ENCODE data around the gene ZBTB7C. TPM values are rescaled to one million over a fixed set of nuclear protein-coding genes. Genes with fewer than 3 reads are reported as not detected.

ZBTB7C gene
- total and polyA plus RNA-seq, 2 of the 4 experiments (the other 2 are of a cell fraction): not detected

DNA sequence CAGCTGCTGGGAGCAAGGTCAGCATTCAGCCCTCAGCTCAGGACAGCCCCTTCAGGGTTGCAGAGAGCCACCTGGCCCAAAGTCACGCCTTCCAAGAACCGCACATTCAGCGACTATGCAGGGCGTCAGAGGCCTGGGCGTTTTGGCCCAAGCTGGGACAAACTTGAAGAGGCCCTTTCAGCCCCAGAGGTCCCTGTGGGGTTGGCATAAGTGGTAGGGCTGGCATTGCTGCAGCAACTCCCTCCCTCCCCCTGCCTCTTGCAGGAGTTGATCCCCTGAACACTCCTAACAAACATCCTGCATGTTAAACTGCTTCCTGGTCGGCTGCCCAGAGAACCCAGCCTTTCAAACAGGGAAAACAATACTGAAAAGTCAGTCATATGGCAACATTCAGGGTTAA is 285.9 kb downstream of the ZBTB7C start:
- H4K8ac ChIP-seq (ENCODE audit: low read depth in 2 of 2, low read length in 2 of 2): no peak overlapping the region
- H2AK9ac ChIP-seq (replicated peaks; ENCODE audit: low read depth, low read length, poor library complexity): no peak overlapping the region
- H3K79me1 ChIP-seq (ENCODE audit: low read depth in 1 of 2, low read length in 2 of 2): no peaks in the 10 kb centered on the region
- no peak overlapping the region for H3K4me2 ChIP-seq (ENCODE audit: low read depth, low read length)
- H2BK15ac ChIP-seq (ENCODE audit: low read depth, low read length): no peak overlapping the region
- no CpG with 5 or more reads among the region's 6 CpGs for WGBS, 2 experiments (ENCODE audit: extremely low coverage in 2 of 2, insufficient read length in 1 of 2)
- no peak overlapping the region for H2AK5ac ChIP-seq (ENCODE audit: low read depth, low read length)
- POLR2A ChIA-PET (ENCODE audit: unreplicated experiment): no interaction called here
- H3K14ac ChIP-seq (replicated peaks; ENCODE audit: low read depth, low read length): no peak overlapping the region
- no peak overlapping the region for H3K18ac ChIP-seq (ENCODE audit: low read depth, low read length)
- H3K27me3 ChIP-seq (ENCODE audit: control insufficient read depth, insufficient read depth, low read length): peaks cover 6% of the 10 kb centered on the region
- DNase-seq (no peak), ATAC-seq (ENCODE audit: low read depth) (no peak)
- no peak overlapping the region for H3K9ac ChIP-seq (ENCODE audit: low read depth, low read length)
- intact Hi-C loops (cut with micrococcal nuclease): no loop called here
- TF ChIP-seq NFE2L2 (IDR thresholded peaks at IDR 0.05; ENCODE audit: low read depth, low read length) (no peak), FOS (IDR thresholded peaks at IDR 0.05; ENCODE audit: low read depth, low read length) (no peak), CHD1 (IDR thresholded peaks at IDR 0.05; ENCODE audit: low read depth, low read length) (no peak), RCOR1 (IDR thresholded peaks at IDR 0.05; ENCODE audit: insufficient replicate concordance, low read length) (no peak), RAD21 (IDR thresholded peaks at IDR 0.05; ENCODE audit: low read length) (no peak), BHLHE40 (IDR thresholded peaks at IDR 0.05; ENCODE audit: low read depth, low read length) (no peak), MAFK (IDR thresholded peaks at IDR 0.05; ENCODE audit: low read depth, low read length) (no peak), CEBPB (IDR thresholded peaks at IDR 0.05; ENCODE audit: low read depth, low read length) (no peak), POLR2A (IDR thresholded peaks at IDR 0.05; ENCODE audit: low read depth, low read length) (no peak), RFX5 (IDR thresholded peaks at IDR 0.05; ENCODE audit: low read depth, low read length) (no peak)
- TF ChIP-seq, protein P1, sequence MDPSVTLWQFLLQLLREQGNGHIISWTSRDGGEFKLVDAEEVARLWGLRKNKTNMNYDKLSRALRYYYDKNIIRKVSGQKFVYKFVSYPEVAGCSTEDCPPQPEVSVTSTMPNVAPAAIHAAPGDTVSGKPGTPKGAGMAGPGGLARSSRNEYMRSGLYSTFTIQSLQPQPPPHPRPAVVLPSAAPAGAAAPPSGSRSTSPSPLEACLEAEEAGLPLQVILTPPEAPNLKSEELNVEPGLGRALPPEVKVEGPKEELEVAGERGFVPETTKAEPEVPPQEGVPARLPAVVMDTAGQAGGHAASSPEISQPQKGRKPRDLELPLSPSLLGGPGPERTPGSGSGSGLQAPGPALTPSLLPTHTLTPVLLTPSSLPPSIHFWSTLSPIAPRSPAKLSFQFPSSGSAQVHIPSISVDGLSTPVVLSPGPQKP (IDR thresholded peaks at IDR 0.05; ENCODE audit: borderline replicate concordance, low read depth, low read length): no peak
- no peak overlapping the region for H3K56ac ChIP-seq (ENCODE audit: extremely low read depth, insufficient read depth, low read length)
- BruUV-seq (replicated peaks): no TSS peak
- H3K4me3 ChIP-seq (ENCODE audit: insufficient read depth, low read depth, low read length): no peak overlapping the region
- no peak overlapping the region for H2AFZ ChIP-seq (replicated peaks; ENCODE audit: low read length, poor library complexity)
- no peak overlapping the region for H4K5ac ChIP-seq (ENCODE audit: low read depth, low read length)
- no peaks in the 10 kb centered on the region for H3K9me1 ChIP-seq (ENCODE audit: insufficient read depth, low read length)
- H2BK20ac ChIP-seq (ENCODE audit: low read depth, low read length): no peak overlapping the region
- in situ Hi-C loops (cut with MboI; ENCODE audit: low sequenced_read_pairs): no loop called here
- CTCF ChIA-PET: interaction anchor here (0.6 kb wide), 1 partner anchor 409 kb away, joined by 3 read pairs; no protein-coding TSS in a partner anchor
- H3K4ac ChIP-seq (ENCODE audit: low read depth, low read length): no peak overlapping the region
- no peaks in the 10 kb centered on the region for H3K4me1 ChIP-seq (ENCODE audit: control insufficient read depth, insufficient read depth, low read length)
- dilution Hi-C loops (cut with HindIII; ENCODE audit: low sequenced_read_pairs, unreplicated experiment): no loop called here
- no peak overlapping the region for H4K91ac ChIP-seq (ENCODE audit: insufficient read depth, low read depth, low read length)
- no peak overlapping the region for H2BK5ac ChIP-seq (ENCODE audit: low read depth, low read length, poor library complexity, severe bottlenecking)
- H4K20me1 ChIP-seq (ENCODE audit: insufficient read depth, low read length): no peaks in the 10 kb centered on the region
- H2BK120ac ChIP-seq (ENCODE audit: low read depth, low read length): no peak overlapping the region
- no peaks in the 10 kb centered on the region for H3K36me3 ChIP-seq (ENCODE audit: control insufficient read depth, insufficient read depth, low read length)
- no peaks in the 10 kb centered on the region for H3K9me3 ChIP-seq (ENCODE audit: control insufficient read depth, insufficient read depth, low read length)
- no peak overlapping the region for H3K23ac ChIP-seq (ENCODE audit: low read depth, low read length)
- no peak overlapping the region for H3K27ac ChIP-seq (ENCODE audit: insufficient read depth, low read length)
